Activated T-cell treated with anti-CD3 and anti-CD28 coated beads, Interleukin-2, amount 50 U/mL, for 1 hour (primary cell): ENCODE results near the gene PSMB1.
A peak's percentile ranks its signal among the peaks of the same experiment; 100 is the strongest.

Source experiments
- DNase-seq: peaks from one replicate; pipeline ENCODE4 v3.0.0-alpha.2; 2020

Gene PSMB1

DNA sequence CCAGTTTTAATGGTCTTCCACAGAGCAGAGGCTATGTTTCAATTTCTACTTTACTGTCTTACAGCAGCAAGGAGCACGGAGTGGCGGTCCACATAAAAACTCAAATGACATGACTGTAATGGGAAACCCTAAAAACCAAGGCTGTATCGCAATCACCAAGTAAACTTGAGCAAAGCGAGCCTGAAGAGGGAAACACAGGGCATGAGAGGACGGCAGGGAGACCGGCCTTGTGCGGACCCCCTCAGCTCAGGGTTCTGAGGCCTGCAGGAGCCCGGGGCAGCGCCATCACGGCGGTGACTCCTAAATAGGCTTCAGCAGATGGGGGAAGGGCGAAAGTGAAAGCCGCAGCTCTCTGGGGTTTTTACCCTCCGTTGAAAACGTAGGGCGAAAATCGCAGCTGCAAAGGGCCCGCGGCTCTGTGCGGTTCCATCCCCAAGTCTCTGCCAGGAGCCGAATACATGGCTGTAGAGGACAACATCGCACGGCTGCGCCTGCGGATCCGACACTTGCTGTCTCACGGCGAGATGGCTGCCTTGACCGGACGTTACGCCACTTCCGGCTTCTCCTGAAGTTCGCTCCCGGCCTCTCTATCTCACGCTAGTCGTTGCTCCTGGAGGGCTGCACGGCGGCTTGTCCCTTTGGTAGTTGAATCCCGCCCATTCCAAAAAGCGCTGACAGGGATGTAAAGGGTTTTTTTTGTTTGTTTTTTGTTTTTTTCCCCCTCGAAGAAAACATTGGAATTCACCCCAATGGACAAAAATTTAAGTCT is at the start of gene PSMB1:
TSS of gene PSMB1 (minus strand) at position 543 of the 769 bp plus-strand sequence. CDS start at position 478, 65 bp downstream.
- DNase-seq, result peak; percentile 76

DNA sequence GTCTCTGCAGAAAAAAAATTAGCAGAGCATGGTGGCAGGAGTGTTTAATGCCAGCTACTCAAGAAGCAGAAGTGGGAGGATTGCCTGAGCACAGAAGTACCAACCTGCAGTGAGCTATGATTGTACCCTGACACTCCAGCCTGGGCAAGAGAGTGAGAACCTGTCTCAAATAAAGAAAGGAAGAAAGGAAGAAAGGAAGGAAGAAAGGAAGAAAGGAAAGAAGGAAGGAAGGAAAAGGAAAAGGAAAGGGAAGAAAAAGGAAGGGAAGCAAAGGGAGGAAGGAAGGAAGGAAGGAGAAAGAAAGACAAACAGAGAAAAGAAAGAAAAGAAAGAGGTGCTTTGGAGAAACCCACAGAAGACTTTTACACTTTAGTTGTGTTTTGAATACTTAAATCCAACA is 44.2 kb upstream of the PSMB1 start:
- no peak for DNase-seq

DNA sequence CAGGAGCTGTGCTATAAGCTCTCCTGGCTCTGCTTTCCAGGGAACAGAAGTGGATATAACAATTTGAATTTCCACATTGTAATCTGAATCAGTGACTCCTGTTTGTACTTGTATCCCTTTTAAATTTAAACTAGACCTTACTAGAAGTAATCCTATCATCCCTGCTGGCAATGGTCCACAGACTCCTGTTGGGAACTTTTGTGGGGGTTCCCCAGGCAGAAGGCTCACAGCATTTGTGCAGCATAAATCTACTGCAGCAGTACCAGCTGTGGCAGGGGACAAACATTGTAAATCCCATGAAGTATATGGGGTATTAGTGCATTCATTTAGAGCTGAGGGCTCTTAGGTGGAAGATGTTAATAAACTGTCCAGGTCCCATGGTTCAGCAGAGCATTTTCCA is 43.3 kb upstream of the PSMB1 start:
- no peak for DNase-seq

DNA sequence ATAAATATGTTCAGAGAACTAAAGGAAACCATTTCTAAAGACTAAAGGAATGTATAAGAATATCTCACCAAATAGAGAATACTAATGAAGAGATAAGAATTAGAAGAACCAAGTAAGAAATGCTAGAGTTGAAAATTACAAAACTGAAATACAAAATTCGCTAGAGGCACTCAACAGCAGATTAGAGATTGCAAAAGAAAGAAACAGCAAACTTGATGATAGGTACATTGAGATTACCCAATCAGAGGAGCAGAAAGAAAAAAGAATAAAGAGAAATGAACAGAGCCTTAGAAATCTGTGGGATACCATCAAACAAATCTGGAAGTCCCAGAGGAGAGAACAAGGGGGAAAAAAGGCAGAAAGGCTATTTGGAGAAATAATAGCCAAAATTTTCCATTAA is 37.6 kb upstream of the PSMB1 start:
- no peak for DNase-seq

DNA sequence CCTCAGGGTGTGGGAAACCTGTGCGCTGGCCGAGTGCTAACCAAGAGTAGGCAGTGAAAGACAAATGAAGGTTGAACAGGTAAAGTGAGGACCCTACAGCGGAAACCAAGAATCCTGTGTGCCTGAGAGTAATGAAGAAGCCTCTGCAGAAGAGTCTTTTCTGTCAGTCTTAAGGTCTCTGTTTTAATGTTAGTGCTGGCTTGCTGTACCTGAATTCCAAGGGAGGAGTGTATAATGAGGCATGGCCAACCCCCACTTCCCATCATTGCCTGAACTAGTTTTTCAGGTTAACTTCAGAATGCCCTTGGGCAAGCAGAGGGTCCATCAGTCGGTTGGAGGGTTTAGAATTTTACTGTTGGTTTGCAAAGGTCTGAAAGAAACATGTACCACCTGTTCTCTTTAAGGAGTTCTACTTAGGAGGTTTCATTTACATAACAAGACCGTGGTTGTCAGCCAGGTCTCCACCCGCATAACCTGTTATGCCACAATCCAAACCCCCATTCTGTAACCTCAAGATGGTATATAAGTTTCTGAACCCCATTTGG is 31.9 kb upstream of the PSMB1 start:
- no peak for DNase-seq

DNA sequence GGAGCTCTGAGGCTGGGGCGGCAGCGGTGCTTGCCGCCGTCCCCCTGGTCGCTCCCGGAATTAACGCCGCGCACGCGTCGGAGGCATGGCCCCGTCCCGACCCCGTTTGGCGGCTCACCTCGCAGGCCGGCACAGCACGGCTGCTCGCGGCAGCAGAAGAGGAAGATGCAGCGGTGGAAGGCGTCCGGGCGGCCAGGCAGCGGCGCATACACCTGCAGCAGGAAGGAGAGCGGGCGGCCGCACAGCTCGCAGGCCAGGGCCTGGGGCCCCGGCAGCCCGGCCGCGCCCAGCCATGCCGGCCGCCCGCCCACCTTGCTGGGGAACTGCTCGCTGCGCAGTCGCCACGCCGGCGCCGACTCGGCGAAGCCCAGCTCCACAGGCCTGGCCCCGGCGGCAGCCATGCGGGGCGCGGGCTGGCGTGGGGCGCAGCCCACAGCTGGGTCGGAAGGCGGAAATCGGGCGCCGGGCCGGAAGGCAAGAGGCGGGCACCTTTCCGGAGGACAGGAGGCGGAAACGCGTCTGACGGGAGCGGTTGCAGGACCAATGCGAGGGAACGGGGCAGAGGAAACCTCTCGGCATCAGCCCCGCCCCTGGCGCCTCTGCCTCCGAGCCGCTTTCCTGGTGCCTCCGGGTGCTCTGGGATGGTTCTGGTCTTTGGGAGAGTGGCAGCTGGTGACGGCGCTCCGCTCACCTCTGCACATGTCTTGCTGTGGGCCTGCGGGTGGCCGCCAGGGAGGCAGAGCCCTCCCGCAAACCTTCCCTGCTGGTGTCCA is 31.3 kb upstream of the PSMB1 start, which contains the start of gene PDCD2:
TSS of gene PDCD2 (minus strand) at position 457 of the 773 bp plus-strand sequence. CDS start at position 401, 56 bp downstream.
- DNase-seq, result peak; percentile 89

DNA sequence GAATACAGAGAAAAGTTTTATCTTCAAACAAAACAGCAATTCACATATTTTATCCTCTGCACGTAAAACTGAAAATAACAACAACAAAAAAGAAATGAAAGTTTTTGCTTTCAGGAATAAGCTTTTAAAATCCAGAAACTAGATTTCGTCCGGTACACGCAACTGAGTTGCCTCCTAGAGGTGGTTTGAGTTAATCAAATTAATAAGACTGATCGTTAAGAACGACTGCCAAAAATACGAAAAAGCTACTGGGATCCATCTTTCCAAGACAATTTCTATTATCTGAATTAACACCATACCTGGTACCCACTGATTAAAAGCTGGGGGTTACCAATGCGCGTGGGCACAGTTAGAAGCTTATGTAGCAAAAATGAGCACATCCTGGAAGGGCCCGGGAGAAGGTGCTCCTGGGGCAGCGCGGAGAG is 30.7 kb upstream of the PSMB1 start:
- no peak for DNase-seq

DNA sequence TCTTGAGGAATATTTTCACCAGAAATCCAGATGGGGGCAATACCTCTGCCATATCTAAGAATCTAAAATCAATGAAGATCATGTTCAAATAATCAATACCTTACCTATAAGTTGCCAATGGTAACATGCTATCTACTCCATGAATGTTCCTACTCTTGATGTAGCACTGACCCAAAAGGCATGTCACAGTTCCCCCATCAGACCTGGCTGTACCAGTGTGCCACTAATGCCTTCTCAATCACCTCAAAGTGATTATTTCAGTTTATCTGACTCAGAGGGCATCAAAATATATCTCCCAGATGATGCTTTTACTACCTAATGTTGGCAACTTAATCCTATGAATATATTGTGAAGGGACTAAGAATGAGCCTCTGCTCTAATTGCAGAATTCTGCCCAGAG is 25.8 kb upstream of the PSMB1 start:
- DNase-seq, result no peak

DNA sequence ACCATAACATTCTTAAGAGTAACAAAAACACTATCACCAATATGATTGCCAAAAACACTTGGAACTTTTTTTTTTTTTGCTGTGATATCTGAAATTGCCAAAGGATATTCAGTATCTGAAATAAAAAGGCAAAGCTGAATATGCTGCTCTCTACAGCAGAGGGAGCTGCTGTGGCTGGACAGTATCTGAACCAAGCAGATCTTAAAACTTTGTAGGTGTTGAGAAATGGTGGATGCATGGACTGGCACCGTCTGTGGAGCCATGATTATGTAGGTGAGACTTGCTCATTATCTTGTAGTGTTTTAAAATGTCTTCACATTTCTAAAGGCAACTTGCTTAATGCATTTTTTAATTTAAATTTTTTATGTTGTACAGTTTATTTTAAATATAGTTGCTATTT is 22.1 kb upstream of the PSMB1 start:
- no peak for DNase-seq

DNA sequence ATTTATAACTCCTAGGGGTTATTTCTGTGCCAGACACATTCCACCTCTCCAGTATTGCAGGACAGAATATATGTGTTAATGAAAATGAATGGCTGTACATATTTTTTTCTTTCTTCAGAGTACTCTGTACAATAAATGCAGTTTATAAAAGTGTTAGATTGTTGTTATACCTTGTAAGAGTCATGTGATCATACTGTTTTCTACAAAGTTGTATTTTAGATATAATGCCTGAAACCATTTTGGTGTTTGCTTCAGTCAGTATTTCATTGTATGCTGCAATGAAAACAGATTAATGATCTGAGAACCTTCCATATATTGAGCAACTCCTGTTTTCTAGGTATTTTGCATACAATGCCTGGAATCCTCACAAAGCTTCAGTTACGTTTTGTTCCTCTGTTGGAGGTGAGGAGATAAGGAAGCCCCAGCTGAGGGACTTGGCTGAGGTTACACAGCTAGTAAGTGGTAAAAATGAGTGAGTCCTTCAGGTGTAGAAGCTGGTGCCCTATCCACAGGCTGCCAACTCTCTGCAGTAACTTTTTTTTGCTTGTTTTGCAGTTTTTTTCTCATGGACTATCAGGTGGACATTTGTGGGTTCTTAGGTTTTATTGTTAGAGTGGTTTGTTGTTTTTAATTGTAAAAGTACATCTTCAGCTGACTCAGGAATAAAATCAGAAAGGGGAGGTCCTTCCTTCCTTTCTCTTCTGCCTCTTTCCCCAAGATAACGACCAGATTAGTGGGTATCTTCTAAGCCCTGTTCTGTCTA is 19.8 kb upstream of the PSMB1 start:
- DNase-seq, result no peak

DNA sequence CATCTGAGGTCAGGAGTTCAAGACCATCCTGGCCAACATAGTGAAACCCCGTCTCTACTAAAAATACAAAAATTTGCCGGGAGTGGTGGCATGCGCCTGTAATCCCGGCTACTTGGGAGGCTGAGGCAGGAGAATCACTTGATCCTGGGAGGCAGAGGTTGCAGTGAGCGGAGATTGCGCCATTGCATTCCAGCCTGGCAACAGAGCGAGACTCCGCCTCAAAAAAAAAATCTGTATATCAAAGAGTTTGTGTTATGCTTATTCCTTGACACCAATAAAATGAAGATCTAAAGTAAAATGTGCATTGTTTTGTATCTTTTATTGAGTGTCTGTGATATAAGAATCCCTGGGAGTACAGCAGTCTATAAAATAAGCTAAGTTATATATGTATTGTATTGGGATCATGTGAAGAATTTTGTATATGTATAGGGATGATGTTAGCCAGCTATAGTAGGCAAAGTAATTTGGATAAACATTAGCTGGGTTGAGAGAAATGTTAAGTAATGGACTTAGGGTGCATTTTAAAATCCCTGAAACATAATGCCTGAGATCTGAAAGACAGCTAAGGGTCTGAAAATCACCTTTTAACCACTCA is 11.9 kb upstream of the PSMB1 start:
- DNase-seq, result no peak

DNA sequence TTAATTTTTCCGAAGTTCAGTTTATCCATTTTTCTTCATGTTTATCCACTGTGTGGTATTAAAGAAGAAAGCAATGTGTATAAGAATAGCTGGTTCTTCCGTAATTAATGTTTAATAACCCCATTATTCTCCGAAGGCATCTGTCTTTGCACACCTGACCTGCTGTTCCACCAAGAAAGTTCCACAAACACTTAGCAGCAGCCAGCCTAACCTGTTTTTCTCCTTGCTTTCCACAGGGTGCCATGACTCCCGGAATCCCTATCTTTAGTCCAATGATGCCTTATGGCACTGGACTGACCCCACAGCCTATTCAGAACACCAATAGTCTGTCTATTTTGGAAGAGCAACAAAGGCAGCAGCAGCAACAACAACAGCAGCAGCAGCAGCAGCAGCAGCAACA is 8.4 kb upstream of the PSMB1 start:
- no peak for DNase-seq

DNA sequence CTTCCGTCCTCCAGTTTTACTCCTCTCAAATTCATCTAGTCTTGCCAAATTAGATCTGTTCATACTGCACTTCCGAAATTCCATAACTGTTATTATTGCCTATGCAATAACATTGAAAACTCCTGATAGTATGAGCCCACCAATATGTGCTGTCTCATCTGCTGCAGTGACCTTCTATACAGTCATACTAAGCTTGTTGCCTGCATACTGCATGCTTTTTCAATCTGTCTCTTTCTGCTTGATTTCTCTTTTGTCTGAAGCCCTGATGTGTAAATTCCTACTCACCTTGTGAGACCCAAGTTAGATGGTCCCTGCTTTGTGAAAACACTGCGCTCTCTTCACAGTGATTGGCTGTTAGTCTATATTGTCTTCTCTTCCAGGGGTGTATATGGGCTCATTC is 2.2 kb upstream of the PSMB1 start:
- DNase-seq, result no peak

DNA sequence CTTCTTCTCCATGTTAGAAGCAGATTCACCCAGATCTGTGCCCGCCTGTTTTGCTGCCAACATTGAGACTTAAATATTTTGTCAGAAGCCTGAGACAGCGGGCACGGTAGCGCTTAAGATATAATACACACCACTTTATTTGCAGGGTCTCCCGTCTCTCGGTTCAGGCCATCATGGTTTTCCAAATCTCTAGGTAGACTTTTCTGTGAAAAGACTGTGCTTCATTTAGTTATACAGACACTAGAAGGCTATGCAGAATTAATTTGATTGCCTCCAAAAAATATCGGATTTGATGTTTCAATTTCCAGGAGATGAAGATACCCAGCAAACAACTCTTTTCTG is 1.7 kb upstream of the PSMB1 start:
- DNase-seq, result no peak

DNA sequence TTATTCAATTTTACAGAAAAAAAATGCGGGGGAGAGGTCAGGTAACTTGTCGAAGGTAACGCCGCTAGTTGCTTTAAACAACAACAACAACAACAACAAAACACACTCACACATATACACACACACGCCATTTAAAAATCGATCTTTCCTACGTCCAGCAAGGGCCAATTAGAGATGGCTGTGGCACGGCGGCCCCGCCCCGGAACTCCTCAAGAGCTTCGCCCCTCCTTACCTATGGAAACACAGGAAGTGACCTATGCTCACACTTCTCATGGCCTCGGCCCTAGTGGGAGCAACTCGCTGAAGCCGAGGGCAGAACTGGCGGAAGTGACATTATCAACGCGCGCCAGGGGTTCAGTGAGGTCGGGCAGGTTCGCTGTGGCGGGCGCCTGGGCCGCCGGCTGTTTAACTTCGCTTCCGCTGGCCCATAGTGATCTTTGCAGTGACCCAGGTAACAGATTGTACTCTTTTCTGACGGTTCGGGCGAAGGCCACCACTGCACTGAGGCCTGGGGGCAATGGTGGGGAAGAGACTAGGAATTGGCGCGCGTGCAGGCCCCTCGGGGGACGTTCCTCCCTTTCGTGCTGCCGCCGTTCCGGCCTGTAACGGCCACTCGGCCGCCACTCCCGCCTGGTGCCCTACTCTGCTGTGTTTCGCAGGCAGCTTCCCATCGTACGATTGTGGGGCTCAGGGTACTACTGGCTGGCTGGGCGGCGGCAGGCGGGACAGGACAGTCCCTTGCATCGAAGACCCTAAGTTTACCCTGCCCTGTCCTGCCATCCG is 1.1 kb upstream of the PSMB1 start, which contains the start of gene TBP:
TSS of gene TBP (plus strand) at position 357 of the 783 bp plus-strand sequence. CDS start 2,661 bp downstream, outside the sequence.
- DNase-seq, result peak; percentile 97

DNA sequence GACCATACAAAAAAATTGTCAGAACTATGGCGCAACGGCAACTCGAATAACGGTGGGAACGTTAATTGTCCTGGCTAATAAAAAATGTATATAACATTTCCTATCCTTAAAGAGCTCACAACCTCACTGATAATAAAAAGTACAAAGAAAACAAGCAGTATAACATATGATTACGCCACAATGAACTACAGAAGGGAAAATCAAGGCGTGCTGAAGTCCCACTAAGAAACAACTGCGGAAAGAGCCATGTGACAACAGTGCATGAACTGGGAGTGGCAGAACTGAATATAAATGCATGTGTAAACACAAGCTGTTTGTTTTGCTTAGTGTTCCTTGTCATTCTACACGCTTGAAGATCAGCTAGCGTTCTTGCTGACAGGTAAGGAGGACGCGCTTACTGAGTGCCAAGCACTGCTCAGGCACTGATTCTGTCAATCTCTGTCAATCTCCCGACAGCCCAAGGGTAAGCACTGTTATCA is 466 bp upstream of the PSMB1 start:
- DNase-seq, result no peak

DNA sequence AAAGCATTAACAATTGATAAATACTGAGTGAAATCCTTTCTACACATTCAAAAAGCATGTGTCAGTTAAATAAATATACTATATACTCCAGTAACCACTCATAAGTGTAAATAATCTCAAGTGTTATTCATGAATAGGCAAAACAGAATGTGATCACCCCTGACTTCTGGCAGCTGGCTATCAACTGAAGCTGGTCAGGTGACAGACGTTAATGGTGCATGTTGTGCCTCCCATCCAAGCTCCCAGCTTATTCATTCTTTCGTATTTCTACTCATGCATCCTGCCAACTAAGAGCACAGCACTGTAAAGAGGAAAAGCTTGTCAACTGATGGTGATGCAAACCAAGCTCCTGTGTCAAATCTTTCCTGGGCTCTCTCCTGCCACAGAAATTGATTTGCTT is 7.7 kb downstream of the PSMB1 start:
- no peak for DNase-seq

DNA sequence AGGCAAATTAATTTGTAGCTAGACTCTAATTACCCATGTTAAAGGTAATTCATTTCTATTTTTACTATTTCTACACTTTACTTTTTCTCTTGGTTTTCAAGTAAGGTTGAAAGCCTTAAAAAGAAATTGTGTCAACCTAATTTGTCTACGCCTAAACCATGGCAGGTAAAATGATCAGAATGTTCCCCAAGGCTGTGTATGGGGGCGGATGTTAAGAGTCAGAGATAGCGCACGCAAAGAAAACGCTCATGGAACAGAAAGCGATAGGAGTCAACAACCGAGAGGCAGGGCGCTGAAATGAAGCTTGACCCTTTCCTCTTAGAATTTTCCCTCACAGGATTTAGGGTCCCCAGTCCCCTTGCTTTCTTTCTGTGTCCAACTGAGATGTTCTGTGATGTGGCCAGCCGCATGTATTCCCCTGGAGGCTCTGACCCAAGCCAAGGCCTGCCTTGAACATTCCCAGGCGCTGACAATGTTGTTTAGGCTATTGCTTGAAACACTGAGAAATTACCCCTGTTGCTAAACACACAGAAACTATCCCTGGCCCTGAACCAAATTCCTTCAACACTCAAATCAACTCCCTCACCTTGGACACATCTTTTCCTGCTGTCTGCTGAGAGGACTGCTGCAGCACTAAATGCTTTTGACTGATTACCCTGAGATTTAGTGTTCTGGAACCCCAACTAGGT is 10.9 kb downstream of the PSMB1 start:
- no peak for DNase-seq

DNA sequence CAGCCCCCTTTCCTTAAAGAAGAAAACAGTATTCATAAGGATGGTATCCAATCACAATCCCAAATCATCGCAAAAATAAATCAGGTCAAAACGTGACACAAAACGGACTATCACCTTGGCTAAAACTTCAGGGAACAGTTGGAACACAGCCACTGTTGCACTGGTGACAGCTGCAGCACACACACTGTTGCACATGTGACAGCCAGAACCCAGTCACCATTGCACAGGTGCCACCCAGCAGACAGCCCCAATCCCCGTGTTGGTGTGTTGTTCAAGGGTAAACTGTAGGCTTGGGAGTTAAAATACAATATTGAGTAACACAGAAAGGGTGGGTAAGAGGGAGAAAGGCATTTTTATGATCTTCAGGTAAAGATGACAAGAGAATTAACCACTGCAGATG is 15.8 kb downstream of the PSMB1 start:
- DNase-seq, result no peak

DNA sequence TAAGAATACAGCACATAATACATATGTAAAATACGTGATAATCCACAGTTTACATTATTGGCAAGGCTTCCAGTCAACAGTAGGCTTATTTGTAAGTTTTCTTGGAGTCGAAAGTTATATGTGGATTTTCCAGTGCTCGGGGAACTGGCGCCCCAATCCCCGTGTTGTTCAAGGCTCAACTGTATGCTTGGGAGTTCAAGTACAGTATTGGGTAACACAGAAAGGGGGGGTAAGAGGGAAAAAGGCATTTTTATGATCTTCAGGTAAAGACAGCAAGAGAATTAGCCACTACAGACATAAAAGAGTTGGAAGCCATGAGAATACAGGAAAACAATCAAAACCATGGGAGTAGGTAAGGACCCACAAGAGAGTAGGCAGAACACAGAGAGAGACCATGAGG is 16.4 kb downstream of the PSMB1 start:
- DNase-seq, result no peak

DNA sequence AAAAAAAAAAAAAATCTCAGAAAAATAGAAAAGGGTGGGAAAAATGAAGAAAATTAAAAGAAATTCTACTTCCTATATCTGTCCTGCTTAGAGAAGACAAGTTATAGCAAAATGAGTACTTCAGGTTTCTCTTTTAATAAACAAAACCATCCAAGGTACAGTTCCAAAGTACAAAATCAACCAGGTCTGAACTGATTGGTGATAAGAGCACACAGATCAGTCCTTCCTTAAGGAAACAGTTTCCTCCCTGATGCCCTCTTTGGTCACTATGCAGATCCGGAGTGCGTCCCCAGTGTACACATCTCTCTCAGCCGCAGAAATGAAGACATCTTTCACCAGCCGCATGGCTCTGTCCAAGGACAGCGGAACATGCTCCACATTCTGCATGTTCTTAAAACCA is 18.1 kb downstream of the PSMB1 start:
- no peak for DNase-seq
